GM18870 (cell line): ENCODE results near the gene IKBIP.
"Not testable (repeated sequence)": the region's sequence is repeated elsewhere in the genome, so short reads cannot be mapped to it uniquely, and the experiment has no call there.

Source experiments
- ATAC-seq: cut with Tn5 transposase; IDR thresholded peaks from one replicate; pipeline ENCODE4 v1.9.1; 2021; ENCODE audit warnings: moderate library complexity; ENCODE audit not compliant: unreplicated experiment

IKBIP gene, protein sequence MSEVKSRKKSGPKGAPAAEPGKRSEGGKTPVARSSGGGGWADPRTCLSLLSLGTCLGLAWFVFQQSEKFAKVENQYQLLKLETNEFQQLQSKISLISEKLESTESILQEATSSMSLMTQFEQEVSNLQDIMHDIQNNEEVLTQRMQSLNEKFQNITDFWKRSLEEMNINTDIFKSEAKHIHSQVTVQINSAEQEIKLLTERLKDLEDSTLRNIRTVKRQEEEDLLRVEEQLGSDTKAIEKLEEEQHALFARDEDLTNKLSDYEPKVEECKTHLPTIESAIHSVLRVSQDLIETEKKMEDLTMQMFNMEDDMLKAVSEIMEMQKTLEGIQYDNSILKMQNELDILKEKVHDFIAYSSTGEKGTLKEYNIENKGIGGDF

GRCh38 chr12:98644712-98645571 lies at the start of gene IKBIP, which contains the start of gene APAF1:
IKBIP (minus strand) TSS chr12:98644788; CDS start chr12:98644701, 87 bp downstream.
APAF1 (plus strand) TSS chr12:98645290; CDS start chr12:98648360, 3,070 bp downstream.
- ATAC-seq: peak; percentile 73

GRCh38 chr12:98691351-98691750 lies 46.8 kb upstream of the IKBIP start:
- ATAC-seq: no peak

GRCh38 chr12:98686603-98687002 lies 42.0 kb upstream of the IKBIP start:
- ATAC-seq: no peak

DNA sequence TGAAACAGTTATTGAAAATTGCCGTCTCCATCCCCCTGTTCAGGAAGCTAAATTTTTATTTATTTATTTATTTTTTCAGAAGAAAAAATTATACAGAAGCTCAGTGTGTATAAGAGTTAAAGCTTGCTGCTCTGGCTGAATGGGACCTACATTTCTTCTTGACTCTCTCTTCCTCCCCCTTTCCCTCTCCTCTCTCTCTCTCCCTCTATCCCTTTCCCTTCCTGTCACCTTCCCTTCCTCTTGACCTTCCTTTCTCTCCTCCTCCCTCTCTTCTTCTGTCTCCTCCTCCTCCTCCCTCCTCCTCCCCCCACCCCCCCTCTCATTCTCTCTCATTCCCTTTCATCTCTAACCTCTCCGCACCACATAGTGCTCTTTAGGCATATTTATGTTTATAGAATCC lies 39.6 kb upstream of the IKBIP start:
- ATAC-seq: no peak

GRCh38 chr12:98679611-98680005 lies 35.0 kb upstream of the IKBIP start:
- no peak for ATAC-seq

DNA sequence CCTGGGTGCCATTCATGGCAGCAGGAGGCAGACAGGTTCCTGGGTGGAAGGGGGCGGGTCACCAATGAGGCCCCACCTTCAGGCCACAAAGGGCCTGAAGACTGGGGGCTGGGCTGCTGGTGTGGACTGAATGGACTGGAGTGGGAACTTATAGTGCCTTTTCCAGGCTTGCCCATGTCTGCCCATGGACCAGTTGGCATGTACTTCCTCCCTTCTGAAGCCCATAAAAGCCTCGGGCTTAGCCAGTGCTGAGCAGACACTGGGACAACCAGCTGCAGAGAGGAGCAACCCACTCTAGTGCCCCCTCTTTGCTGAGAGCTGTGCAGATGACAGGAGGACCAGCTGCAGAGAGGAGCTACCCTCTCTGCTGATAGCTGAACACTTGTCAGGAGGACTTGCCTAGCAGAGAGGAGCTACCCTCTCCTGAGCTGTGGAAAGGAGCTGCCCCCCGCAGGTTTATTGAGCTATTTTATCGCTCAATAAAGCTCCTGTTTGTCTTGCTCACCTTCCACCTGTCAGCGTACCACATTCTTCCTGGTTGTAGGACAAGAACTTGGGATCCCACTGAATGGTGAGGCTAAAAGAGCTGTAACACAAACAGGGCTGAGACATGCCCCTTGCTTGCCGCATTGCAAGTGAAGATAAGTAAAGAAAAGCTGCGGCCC lies 34.5 kb upstream of the IKBIP start:
- ATAC-seq: no peak

- ATAC-seq: no peak
These were observed 33.8 kb upstream of the IKBIP start for GRCh38 chr12:98678236-98678945.

DNA sequence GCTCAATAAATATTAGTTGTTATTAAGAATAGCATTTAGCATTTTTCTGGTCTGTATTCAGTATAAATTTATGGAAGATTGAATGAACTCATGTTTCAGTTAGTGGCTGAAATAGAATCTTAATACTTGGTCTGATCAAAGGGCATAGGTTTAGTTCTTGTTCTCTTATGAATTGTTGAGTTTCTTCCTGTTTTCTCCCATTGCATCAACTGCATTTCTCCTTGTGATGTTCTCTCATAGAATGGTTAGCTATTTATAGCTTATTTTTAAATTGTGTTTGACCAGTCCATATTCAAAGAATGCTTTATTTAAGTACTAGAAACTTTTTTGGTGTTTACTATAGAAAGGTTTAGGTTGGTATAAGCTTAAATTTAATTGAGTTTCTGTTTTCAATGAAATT lies 30.3 kb upstream of the IKBIP start:
- no peak for ATAC-seq

- no peak for ATAC-seq
These were observed 26.9 kb upstream of the IKBIP start for GRCh38 chr12:98671459-98671858.

- no peak for ATAC-seq
These were observed 25.2 kb upstream of the IKBIP start for GRCh38 chr12:98669751-98670150.

- no peak for ATAC-seq
These were observed 15.9 kb upstream of the IKBIP start for GRCh38 chr12:98660521-98660920.

GRCh38 chr12:98656289-98657101 lies 11.9 kb upstream of the IKBIP start:
- ATAC-seq: peak; percentile 57

- ATAC-seq: peak; percentile 41
These were observed 9.4 kb upstream of the IKBIP start for GRCh38 chr12:98653866-98654493.

GRCh38 chr12:98651328-98651727 lies 6.7 kb upstream of the IKBIP start:
- no peak for ATAC-seq

DNA sequence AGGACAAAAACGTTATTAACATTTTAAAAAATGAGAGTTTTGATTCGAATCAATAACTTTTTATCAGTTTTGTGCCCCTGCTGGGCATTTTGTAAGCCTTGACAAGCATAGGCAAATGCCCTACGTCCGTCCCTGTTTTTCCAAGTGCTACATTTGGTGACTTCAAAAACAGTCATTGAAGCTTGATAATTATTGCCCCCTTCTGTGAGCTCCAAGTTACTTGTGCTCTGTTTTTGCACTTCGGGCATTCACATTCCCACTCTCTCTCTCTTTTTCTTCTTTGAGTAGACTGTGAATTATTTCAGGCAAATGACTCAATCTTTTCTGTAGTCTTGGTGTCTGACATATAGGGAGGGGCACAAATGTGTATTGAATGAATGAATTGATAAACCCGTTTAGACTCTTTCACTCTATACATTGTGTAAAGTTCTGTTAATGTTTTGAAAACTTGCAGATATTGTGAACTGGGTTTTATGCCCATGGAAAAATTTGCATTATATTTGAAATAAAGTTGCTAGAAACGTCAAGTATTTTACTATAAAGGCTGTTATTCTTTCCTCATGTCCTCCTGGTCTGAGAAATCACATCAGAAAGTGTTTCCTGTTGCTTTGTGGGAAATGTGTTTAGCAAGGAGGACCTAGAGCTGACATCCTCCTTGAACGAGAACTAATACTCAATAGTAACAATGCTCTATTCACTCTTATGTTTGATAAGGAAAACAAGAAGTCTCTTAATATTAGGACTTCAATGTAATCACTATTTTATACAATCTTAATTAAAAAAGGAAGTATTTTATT lies 1.9 kb upstream of the IKBIP start:
- ATAC-seq: no peak

DNA sequence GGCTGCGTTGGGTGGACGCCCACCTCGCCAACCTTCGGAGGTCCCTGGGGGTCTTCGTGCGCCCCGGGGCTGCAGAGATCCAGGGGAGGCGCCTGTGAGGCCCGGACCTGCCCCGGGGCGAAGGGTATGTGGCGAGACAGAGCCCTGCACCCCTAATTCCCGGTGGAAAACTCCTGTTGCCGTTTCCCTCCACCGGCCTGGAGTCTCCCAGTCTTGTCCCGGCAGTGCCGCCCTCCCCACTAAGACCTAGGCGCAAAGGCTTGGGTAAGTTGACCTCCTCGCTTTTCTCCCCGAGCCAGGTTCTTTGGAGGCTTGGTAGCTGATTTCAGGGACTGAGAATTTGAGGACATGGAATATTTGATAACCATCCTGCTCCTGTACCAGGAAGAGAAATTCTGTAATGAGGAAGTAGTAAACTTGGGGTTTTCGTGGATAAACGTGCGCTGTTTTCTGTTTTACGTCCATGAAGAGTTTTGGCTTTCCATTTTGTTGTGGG lies 1.0 kb upstream of the IKBIP start:
- no peak for ATAC-seq

DNA sequence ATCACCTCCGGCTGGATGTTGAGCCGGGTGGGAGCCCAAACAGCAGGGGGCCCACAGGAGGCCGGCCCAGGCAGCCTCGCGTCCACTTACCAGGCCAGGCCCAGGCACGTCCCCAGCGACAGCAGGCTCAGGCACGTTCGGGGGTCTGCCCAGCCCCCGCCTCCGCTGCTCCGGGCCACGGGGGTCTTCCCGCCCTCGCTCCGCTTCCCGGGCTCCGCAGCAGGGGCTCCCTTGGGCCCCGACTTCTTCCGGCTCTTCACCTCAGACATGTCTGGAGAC lies 216 bp downstream of the IKBIP start:
- ATAC-seq: peak; percentile 18

- not testable (repeated sequence) for ATAC-seq
These were observed 1.8 kb downstream of the IKBIP start for GRCh38 chr12:98642801-98643200.

DNA sequence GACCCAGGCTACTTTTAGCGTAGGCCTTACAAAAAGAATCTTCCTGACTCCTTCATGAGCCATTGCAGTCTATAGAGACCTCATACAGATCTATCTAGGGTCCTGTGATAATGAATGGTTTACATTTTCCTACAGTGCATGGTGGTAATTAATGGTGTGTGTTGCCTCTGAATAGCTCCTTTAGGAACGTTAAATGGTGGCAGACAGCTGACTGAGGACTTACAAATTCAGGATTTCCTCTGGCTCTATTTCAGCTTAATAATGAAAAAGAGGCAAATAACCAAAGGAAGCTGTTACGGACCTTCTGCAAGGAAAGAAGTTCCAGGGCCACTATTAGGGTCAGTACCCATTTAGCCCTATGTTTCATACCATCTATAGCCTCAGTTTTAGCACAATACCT lies 5.1 kb downstream of the IKBIP start:
- ATAC-seq: no peak
